GM10266 (cell line): ENCODE results near the gene SDF2L1.
"Not testable (repeated sequence)": the region's sequence is repeated elsewhere in the genome, so short reads cannot be mapped to it uniquely, and the experiment has no call there.

ENCODE experiments used
- DNase-seq: peaks from one replicate; pipeline ENCODE4 v3.0.0; 2012; ENCODE audit errors: extremely low spot score
- TF ChIP-seq, protein P1 (sequence below): IDR thresholded peaks from 2 replicates; pipeline ENCODE4 v1.5.1; 2012; ENCODE audit warnings: mild to moderate bottlenecking, low read depth; ENCODE audit not compliant: control insufficient read depth, insufficient read depth; ENCODE audit errors: missing control alignments

Gene SDF2L1

DNA sequence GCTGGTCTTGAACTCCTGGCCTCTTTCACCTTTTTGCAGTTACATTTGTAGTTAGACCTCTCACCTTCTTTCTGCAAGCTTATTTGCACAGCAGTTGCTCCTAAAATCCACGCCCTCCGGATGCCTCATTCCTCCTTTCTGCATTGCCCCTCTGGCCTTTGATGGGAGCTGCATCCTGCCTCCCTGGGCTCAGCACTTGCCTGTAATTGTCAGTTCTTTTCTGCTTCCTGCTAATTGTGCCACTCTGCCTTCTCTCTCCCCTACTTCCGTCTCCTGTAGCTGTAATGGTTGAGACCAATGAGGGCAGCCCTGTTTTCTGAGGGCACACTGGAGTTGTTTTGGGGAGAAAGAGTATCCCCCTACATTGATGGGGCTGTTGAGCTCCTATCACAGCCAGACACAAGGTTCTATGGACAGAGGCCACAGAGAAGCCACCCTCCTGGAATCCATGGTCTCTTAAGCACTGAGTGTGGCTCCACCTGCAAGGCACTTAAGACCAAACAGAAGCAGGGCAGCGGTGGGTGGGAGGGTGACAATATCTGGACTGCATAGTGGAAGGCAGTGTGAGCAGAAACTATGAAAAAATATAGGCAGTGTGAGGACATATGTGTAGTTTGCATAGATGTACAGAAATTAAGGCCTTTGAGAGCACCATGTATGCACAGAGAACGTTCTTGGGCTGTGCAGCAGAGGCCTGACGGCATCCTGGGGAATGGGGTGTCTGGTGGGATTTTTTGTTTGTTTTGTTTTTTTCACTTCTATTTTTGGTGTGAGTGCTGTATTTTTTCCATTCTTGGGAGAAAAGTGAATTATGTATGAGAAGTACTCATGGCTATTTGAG, 42.8 kb upstream of the SDF2L1 start:
- TF ChIP-seq, protein P1, sequence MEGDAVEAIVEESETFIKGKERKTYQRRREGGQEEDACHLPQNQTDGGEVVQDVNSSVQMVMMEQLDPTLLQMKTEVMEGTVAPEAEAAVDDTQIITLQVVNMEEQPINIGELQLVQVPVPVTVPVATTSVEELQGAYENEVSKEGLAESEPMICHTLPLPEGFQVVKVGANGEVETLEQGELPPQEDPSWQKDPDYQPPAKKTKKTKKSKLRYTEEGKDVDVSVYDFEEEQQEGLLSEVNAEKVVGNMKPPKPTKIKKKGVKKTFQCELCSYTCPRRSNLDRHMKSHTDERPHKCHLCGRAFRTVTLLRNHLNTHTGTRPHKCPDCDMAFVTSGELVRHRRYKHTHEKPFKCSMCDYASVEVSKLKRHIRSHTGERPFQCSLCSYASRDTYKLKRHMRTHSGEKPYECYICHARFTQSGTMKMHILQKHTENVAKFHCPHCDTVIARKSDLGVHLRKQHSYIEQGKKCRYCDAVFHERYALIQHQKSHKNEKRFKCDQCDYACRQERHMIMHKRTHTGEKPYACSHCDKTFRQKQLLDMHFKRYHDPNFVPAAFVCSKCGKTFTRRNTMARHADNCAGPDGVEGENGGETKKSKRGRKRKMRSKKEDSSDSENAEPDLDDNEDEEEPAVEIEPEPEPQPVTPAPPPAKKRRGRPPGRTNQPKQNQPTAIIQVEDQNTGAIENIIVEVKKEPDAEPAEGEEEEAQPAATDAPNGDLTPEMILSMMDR = no peak
- DNase-seq = no peak

- TF ChIP-seq, protein P1 = no peak
- no peak for DNase-seq
Observed at GRCh38 chr22:21602579-21602978, 39.5 kb upstream of the SDF2L1 start.

DNA sequence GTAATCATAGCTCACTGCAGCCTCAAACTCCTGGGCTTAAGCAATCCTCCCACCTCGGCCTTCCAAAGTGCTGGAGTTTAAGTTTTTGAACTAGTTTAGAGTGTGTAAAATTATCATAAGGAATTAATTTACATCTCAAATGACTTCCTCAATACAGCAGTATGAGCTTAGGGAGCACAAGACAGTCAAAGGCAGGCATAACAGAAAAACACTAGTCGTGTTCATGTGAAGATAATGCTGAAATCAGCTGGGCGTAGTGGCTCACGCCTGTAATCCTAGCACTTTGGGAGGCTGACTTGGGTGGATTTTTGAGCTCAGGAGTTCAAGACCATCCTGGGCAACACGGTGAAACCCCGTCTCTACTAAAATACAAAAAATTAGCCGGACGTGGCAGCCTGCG, 38.1 kb upstream of the SDF2L1 start:
- no peak for DNase-seq

GRCh38 chr22:21605887-21606564, 36.1 kb upstream of the SDF2L1 start:
- no peak for DNase-seq
- TF ChIP-seq, protein P1 = no peak

More for the DNA sequence above, 38.1 kb upstream of the SDF2L1 start:
- TF ChIP-seq, protein P1 = no peak

DNA sequence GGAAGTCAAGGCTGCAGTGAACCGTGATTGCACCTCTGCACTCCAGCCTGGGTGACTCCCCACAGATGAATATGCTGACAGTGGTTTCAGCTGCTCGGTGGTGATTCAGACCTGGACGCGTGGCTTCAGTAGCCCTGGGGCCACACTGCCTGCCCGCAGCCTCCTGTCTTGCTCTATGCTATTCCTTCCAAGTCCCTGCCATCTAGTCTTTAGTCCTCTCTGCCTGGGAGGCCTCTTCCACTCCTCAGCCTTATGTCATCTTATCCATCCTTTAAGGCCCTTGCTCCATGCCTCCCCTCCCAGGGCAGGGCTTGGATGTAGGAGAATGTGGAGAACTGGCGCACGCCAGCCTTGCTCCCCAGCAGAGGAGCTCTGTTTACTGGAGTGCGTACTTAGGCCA, 35.3 kb upstream of the SDF2L1 start:
- TF ChIP-seq, protein P1 = no peak
- DNase-seq = no peak

DNA sequence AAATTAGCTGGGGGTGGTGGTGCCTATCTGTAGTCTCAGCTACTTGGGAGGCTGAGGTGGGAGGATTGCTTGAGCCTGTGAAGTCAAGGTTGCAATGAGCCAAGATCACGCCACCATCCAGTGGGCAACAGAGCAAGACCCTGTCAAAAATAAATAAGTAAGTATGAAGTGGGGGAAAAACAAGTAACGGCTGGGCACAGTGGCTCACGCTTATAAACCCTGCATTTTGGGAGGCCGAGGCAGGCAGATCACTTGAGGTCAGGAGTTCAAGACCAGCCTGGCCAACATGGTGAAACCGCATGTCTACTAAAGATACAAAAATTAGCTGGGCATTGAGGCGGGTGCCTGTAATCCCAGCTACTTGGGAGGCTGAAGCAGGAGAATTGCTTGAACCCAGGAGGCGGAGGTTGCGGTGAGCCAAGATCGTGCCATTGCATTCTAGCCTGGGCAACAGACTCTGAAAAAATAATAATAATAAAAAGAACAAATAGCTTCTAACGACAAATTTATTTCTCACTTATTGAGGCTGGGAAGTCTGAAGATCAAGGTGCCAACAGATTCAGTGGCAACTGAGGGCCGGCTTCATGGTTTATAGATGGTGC, 32.4 kb upstream of the SDF2L1 start:
- not testable (repeated sequence) for DNase-seq

- TF ChIP-seq, protein P1 = no peak
- no peak for DNase-seq
Observed at GRCh38 chr22:21611210-21611977, 30.7 kb upstream of the SDF2L1 start.
